Measurements from ENCODE around the gene SLFNL1.

The SLFNL1 gene

GRCh38 chr1:41006942-41007865 lies 14.3 kb downstream of the SLFNL1 start:
- TF ChIP-seq TAF1 (IDR thresholded peaks at IDR 0.05; ENCODE audit: borderline replicate concordance, insufficient read depth, low read length) (no peak), FOXP2 (optimal IDR thresholded peaks at IDR 0.05; ENCODE audit: borderline replicate concordance, extremely low read depth, extremely low read length, insufficient read depth) (no peak), SIN3A (IDR thresholded peaks at IDR 0.05; ENCODE audit: borderline replicate concordance, insufficient read depth, low read length) (no peak), POLR2AphosphoS5 (IDR thresholded peaks at IDR 0.05; ENCODE audit: low read depth, low read length) (no peak)
- TF ChIP-seq, protein P1, sequence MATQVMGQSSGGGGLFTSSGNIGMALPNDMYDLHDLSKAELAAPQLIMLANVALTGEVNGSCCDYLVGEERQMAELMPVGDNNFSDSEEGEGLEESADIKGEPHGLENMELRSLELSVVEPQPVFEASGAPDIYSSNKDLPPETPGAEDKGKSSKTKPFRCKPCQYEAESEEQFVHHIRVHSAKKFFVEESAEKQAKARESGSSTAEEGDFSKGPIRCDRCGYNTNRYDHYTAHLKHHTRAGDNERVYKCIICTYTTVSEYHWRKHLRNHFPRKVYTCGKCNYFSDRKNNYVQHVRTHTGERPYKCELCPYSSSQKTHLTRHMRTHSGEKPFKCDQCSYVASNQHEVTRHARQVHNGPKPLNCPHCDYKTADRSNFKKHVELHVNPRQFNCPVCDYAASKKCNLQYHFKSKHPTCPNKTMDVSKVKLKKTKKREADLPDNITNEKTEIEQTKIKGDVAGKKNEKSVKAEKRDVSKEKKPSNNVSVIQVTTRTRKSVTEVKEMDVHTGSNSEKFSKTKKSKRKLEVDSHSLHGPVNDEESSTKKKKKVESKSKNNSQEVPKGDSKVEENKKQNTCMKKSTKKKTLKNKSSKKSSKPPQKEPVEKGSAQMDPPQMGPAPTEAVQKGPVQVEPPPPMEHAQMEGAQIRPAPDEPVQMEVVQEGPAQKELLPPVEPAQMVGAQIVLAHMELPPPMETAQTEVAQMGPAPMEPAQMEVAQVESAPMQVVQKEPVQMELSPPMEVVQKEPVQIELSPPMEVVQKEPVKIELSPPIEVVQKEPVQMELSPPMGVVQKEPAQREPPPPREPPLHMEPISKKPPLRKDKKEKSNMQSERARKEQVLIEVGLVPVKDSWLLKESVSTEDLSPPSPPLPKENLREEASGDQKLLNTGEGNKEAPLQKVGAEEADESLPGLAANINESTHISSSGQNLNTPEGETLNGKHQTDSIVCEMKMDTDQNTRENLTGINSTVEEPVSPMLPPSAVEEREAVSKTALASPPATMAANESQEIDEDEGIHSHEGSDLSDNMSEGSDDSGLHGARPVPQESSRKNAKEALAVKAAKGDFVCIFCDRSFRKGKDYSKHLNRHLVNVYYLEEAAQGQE (IDR thresholded peaks at IDR 0.05; ENCODE audit: insufficient read depth in 1 of 2, low read depth in 2 of 2, low read length in 2 of 2): no peak

DNA sequence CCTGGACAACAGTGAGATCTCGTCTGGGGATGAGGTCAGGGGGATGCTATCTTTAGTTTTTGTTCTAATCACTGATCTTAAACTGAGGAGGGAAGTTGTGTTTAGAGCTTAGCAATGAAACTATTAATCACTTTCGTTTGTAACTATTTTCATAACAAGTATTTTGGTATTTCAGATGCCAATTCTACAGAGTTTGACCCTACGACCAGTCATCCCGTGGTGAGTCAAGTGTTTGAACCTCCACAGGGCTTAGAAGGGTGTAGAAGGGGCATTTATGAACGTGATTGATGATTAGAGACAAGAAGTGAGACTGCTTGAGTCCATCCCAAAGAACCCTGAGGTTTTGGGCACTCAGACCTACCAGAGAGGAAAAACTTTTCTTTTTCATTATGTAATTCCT lies 15.6 kb downstream of the SLFNL1 start:
- no peak for TF ChIP-seq POLR2AphosphoS5 (IDR thresholded peaks at IDR 0.05; ENCODE audit: low read depth, low read length)
- TF ChIP-seq FOXP2 (optimal IDR thresholded peaks at IDR 0.05; ENCODE audit: borderline replicate concordance, extremely low read depth, extremely low read length, insufficient read depth): no peak
- no peak for TF ChIP-seq SIN3A (IDR thresholded peaks at IDR 0.05; ENCODE audit: borderline replicate concordance, insufficient read depth, low read length)
- TF ChIP-seq, protein P1 (IDR thresholded peaks at IDR 0.05; ENCODE audit: insufficient read depth in 1 of 2, low read depth in 2 of 2, low read length in 2 of 2): no peak
- TF ChIP-seq TAF1 (IDR thresholded peaks at IDR 0.05; ENCODE audit: borderline replicate concordance, insufficient read depth, low read length): no peak

DNA sequence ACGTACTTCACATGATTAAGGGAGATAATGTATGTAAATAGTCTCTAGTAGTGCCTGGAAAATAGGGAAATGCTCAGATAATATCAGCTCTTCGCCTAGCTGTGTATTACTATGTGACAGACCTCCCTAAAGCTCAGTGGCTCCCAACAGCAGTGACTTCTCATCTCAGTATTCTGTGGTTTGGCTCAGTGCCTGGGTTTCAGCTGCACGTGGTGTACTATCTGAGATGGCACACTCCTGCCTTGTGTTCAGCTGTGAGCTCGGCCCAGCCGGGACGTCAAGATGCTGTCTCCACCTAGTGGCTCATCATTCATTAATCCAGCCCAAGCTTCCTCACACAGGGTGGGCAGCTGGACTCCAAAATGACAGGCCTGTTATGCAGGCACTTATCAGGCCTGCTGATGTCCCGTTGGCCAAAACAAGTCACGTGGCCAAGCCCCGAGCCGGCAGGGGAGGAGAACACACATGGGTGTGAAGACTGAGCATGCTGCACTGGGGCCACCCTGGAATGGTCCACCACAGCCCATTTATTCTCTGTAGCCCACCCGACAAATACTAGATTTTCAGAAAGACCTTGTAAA lies 17.8 kb downstream of the SLFNL1 start:
- TF ChIP-seq FOXP2 (optimal IDR thresholded peaks at IDR 0.05; ENCODE audit: borderline replicate concordance, extremely low read depth, extremely low read length, insufficient read depth) (peak; percentile 88), POLR2AphosphoS5 (IDR thresholded peaks at IDR 0.05; ENCODE audit: low read depth, low read length) (no peak), SIN3A (IDR thresholded peaks at IDR 0.05; ENCODE audit: borderline replicate concordance, insufficient read depth, low read length) (peak; percentile 94; the same call in 1 of the 2 replicates)

GRCh38 chr1:41003127-41003639 lies 18.3 kb downstream of the SLFNL1 start:
- TF ChIP-seq POLR2AphosphoS5 (IDR thresholded peaks at IDR 0.05; ENCODE audit: low read depth, low read length) (no peak), FOXP2 (optimal IDR thresholded peaks at IDR 0.05; ENCODE audit: borderline replicate concordance, extremely low read depth, extremely low read length, insufficient read depth) (no peak), SIN3A (IDR thresholded peaks at IDR 0.05; ENCODE audit: borderline replicate concordance, insufficient read depth, low read length) (no peak), TAF1 (IDR thresholded peaks at IDR 0.05; ENCODE audit: borderline replicate concordance, insufficient read depth, low read length) (no peak)
- TF ChIP-seq, protein P1 (IDR thresholded peaks at IDR 0.05; ENCODE audit: insufficient read depth in 1 of 2, low read depth in 2 of 2, low read length in 2 of 2): no peak

DNA sequence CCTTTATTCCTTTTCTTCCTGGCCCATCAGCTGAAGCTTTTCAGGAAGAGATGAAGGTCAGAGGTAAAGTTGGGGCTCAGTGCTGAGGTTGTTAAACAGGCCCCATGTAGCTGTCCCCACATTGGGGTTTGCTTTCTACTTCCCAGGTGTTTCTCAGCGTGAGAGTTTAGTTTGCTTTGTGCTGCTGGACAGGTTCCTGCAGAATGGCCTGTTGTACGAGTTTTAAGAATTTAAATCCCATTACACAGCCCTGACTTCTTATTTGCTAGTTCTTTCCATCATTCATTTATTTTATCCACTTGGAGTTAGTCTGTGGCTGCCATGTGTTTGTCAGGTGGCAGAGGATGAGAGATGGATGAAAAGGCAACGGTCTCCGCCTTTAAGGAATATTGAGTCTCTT lies 22.9 kb downstream of the SLFNL1 start:
- no peak for TF ChIP-seq POLR2AphosphoS5 (IDR thresholded peaks at IDR 0.05; ENCODE audit: low read depth, low read length)
- no peak for TF ChIP-seq TAF1 (IDR thresholded peaks at IDR 0.05; ENCODE audit: borderline replicate concordance, insufficient read depth, low read length)
- TF ChIP-seq, protein P1 (IDR thresholded peaks at IDR 0.05; ENCODE audit: insufficient read depth in 1 of 2, low read depth in 2 of 2, low read length in 2 of 2): no peak
- TF ChIP-seq FOXP2 (optimal IDR thresholded peaks at IDR 0.05; ENCODE audit: borderline replicate concordance, extremely low read depth, extremely low read length, insufficient read depth): no peak
- no peak for TF ChIP-seq SIN3A (IDR thresholded peaks at IDR 0.05; ENCODE audit: borderline replicate concordance, insufficient read depth, low read length)
